ENCODE results near the gene MTHFR.

Gene MTHFR

DNA sequence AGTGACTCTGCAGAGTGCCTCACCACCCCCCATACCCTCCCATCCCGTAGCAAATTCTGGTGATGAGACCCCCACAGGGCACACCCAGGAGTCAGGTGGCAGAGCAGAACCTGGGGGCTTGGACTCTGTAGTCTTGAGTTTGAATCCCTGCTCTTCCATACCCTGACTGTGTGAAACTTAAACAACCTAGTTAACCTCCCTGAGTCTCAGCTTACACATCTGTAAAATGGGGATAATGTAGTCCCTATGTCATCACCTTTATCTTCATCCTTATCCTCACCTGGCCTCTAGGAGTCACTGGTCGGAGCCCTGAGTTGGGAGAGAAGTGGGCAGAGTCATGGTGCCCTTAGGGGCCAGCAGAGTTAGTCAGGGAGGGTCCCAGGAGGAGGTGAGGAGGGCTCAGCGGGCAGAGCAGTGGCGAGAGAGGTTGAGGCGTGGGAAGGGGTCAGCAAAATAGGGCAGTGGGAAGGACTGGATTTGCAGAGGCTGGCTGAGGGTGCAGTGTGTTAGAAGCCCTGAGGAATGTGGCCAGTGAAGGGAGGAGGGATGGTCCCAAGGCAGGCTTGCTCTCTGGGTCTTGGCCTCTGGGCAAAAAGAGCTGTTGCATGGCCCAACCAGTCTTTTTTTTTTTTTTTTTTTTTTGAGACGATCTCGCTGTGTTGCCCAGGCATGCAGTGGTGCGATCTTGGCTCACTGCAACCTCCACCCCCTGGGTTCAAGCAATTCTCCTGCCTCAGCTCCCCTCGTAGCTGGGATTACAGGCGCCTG is 25.2 kb downstream of the MTHFR start:
- DNase-seq: no peak

DNA sequence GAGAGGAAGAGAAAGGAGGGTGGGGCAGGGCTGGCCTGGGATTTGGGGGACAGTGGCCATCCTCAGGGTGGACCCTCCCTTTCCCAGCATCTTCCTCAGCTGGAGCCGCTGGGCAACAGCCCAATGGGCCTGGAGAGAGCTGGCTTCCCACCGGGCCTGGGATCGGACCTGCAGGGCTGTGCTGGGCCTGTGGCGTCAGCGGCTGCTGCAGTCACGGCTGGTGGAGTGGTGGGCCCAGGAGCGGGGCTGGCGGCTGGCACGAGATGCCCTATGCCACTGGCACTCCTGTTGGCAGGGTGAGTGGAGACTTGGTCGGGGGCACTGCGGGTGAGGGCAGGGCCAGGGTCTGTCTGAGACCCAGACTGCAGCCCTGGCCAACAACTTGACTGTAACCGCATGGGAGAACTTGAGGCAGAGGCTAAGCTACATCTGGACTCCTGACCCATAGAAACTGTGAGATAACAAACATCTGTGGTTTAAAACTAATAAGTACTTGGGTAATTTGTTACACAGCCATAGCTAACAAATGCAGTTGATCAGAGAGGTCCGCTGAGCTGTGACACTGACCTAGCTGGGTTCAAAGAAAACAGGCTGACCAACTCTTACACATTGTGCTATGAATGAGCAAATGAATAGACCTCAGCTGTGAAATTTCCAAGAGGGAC is 25.9 kb downstream of the MTHFR start:
- no peak for DNase-seq

DNA sequence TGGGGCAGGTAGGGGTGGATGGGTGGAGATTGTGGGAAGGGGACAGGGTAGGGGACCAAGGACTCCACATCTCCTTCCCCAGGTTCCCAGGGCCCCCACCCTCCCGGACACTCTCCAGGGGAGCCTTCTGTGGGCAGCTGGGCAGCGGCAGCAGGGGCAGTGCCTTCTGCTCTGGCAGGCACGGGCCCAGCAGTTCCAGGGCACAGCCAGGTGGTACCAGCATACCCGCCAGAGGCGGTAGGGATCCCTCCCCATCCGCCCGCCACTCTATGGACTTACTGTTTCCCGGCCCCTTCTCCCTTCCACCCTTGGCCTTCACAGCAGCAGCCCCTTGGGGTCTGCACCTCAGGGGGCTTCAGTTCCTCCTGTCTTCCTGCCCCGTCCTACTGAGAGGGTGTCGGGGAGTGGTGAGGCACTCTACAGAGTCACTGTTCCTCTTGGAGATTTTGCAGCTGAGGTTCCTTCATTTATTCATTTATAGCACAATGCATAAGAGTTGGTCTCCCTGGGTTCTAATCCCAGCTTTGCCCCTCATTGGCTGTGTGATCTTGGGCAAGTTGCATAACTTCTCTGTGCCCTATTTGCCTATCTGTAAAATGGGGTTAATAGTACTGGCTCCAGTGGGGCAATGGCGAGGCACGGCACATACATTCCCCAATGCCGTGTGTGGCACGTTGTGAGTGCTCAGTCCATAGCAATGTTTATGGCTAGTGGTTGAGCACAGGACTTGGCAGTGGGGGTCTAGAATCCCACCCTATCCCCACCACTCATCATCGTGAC is 26.7 kb downstream of the MTHFR start:
- DNase-seq: no peak

DNA sequence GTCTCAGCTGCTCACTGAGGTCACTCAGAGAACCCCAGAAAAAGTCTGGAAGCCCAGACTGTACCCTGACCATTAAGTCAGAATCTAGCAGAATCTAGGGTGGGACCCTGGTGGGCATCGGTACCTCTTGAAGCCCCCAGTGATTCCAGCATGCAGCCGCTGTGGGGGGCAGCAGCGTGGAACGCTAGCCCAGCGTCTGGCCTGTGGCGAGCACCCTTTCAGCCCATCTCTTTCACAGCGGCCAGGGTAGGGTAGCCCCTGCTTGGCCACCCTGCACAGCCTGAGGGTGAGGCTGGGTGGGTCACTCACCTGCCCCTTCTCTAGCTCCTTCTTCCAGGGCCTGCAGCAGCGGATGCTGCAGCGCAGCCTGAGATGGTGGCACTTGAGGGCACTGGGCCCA is 27.4 kb downstream of the MTHFR start:
- no peak for DNase-seq

DNA sequence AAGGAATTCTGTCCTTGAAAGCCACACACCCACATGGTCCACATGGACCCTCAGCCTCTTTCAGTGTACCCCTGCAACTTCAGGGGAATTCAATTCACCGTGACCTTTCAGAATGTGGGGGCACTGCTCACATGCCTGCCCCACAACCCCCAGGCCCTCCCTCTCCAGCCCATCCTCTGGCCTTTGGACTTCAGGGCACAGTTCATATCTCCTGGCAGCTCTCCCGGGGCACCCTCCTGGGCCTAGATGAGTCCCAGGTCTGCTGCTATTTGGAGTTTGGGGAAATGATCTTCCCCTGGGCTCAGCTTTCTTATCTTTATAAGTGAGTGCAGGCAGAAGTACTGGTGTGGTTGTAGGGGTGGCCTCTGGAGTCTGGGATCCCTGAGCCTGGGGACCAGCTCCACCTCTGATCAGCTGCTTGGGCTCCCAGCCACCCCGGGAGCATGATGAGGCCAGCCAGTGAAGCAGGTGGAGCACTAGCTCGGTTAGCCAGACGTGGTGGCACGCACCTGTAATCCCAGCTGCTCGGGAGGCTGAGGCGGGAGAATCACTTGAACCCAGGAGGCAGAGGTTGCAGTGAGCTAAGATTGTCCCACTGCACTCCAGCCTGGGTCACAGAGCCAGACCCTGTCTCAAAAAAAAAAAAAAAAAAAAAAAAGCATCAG is 28.0 kb downstream of the MTHFR start:
- no peak for DNase-seq

DNA sequence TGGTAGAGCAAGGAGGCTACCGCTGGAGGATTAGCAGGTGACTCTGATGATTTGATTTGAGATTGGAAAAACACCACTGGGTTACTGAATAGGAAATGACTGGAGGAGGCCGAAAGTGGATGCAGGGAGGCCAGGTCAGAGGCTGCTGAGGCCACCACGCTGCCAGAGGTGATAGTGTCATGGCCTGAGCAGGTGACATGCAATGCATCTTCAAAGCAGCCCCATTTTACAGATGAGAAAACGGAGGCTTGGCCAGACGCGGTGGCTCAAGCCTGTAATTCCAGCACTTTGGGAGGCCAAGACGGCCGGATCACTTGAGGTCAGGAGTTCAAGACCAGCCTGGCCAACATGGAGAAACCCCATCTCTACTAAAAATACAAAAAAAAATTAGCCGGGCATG is 31.0 kb downstream of the MTHFR start:
- no peak for DNase-seq

DNA sequence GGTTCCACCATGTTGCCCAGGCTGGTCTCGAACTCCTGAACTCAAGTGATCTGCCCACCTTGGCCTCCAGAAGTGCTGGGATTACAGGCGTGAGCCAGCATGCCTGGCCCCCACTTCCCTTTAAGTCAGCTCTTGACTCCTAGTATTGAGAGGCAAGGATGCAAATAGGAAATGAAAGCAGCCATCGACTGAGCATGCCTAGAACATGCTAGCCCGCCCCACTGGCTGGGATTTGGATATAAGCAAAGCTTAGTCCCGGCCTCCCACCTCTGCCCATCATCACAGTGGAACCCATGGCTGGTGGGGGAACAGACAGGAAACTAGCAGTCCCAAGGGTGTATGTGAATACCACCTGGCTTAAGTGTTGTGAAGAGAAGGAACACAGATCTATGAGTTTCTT is 33.3 kb downstream of the MTHFR start:
- peak in 1 of 2 donors; percentile 49 for DNase-seq

DNA sequence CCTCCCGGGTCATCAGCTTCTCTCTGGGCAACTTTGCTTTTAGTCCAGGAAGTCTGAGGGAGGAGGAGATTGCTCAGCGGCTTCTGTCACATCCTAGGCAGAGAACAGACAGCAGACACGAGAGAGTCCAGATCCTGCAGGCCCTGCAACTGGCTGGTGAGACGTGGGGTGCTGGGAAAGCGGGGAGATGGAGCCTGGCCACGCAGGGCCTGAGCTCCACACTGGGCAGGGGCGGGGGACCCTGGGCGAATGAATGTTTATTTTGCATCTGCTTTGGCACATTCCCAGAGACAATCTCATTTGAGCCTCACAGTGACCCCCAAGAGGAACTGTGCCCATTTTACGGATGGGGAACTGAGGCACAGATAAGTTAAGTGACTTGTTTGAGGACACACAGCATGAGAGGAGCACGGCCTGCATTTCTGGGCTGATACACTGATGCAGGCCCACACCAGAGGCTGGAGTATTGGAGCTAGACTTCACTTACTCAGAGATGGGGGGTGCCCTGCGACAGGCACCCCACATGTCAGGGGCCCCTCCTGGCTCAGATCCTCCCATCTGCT is 34.2 kb downstream of the MTHFR start:
- DNase-seq: no peak

DNA sequence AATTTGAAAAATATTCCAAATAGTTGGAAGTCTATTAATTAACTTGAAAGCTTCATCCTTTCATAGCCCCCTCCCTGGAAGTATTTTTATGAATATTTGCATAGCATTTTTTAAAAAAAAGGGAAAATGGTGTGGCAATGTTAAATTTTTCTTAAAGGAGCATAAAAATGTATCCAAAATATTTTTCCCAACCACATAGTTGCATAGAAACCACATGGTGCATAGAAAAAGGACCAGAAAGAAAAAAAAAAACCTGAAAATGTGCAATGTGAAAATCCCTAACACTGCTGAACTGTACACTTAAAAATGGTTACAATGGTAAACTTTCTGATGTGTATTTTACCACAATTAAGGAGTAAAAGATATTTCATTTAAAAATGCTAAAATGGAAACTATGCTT is 35.8 kb downstream of the MTHFR start:
- no peak for DNase-seq

DNA sequence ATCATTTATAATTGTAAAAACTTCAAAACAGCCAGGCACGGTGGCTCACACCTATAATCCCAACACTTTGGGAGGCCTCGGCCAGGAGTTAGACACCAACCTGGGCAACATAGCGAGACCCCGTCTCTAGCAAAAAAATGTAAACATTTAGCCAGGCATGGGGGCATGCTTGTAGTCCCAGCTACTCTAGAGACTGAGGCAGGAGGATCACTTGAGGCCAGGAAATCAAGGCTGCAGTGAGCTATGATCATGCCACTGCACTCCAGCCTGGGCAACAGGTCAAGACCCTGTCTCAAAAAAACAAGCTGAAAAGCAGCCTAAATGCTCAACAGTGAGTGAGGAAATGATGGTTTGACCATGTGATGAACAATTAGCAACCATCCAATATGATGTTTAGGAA is 36.5 kb downstream of the MTHFR start:
- DNase-seq: no peak

DNA sequence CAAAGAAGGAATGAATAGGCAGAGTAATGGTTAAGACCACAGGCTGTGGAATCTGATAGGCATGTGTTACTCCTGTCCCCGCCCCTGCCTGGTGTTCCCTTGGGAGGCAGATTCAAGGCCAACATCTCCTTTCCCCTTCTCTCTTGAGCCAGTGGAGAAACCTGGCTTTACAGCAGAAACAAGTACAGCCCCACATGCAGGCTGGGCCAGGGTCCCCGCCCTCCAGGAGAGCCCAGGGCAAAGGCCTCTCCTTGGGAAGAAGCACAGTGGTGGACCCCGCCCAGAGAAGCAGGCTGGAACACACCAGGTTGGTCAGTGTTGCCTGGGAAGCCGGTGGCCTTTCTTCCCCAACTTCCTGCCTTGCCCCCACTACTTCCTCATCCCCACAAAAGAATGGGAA is 36.9 kb downstream of the MTHFR start:
- no peak for DNase-seq

DNA sequence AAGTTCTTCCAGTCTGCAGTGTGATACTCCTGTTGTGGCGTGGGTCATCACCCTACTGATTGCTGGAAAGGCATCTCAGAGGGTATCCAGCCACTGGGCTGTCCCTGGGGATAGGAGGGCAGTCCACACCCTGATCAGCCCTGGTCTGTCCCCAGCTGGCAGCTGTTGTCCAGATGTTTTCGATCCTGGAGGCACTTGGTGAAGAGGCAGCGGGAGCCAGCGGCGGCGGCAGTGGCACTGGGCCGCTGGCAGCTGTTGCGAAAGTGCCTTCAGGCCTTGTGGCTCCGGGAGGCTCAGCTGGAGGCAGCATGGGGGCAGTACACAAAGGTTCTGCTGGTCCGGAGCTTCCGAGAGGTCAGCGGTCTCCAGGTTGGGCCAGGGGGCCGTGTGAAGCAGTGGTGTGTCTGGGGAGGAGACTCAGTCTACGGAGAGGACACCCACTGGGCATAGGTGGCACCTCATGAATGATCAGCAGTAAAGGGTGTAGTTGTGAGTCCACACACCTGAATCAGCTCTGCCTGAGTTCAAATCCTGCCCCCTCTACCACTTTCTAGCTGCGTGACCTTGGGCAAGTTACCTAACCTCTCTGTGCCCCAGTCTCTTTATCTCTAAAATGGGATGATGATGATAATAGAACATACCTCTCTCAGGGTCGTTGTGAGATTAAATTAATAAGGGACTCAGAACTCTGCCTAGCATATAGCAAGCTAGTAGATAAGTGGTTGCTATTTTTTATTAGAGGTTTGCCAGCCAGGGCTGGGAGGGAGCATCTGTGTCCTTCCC is 37.7 kb downstream of the MTHFR start:
- no peak for DNase-seq

DNA sequence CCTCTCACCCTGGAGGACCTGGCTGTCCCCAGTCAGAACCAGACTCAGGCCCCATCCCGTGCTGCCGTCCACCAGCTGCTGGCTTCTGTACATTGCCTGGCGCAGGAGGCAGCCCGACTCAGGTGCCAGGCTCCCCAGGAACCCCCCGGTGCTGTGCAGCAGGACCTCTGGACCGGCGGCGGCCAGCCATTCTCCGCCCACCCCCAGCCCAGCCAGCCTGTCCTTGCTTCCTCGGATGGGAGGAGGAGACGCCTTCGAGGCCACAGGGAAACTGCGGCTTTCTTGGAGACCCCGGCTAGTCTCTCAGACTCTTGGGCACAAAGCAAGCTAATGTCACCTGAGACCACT is 39.4 kb downstream of the MTHFR start:
- no peak for DNase-seq

DNA sequence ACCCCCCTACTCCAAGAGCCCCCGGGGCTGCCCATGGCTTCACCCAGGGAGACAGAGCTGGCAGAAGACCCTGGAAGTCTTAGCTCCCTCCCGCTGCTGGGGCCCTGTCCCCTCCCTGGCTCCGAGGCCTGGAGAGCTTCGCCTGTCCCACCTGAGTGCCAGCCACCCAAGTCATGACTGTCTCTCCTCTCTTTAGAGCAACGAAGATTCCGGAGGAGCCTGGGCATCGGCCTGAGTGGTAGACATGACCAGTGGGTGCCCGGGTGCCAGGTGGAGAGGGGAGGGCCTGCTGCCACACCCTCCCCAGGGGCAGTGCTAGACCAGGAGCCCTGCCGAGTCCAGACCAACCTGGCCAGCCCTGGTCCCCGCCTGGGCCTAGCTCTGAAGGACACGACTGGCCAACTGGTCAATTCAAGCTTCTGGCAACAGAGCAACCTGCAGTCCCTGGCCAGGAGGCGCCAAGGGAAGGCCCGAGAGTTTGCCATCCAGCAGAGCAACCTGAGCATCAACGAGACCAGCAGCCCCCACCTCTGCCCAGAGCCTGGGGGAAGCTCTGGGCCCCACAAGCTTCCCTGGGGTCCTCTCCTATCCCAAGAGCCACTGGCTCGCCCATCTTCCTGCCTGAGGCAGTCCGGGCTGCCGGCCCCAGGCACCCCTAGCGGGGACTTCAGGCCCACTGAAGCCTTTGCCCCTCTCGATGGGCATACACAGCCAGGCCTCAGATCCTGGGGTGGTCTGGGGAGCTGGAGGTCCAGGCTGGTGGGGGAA is 39.9 kb downstream of the MTHFR start:
- DNase-seq: no peak

DNA sequence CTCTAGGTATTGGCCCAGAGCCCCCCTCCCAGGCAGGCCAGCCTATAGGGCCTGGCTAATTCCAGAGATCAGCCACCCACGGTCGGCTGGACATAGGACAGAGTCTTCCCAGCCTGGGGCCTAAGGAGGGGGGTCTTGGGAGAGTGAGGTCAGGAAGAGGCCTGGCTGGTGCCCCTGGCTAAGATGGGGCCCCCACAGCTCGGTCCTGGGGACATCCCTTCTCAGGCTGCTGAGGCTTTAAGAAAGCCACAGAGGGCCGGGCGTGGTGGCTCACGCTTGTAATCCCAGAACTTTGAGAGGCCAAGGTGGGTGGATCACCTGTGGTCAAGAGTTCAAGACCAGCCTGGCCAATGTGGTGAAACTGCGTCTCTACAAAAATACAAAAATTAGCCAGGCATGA is 41.2 kb downstream of the MTHFR start:
- DNase-seq: no peak

DNA sequence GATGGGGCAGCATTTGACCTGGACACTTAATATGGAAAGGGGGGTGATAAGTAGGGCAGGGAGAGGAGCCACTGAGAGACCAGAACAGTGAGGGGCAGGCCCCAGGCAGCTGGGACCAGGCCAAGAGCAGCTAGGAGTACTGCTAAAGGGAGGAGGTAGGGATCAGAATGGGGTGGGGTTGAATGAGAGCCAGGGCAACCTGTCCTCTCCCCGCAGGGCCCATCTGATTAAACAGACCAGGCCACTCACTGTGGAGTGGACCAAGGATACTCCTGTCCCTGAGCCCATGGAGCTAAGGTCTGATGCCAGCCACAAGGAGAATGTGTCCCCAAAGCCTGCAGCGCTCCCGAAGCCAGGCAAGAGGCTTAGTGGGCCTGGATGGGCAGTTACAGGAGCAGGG is 41.6 kb downstream of the MTHFR start:
- no peak for DNase-seq

DNA sequence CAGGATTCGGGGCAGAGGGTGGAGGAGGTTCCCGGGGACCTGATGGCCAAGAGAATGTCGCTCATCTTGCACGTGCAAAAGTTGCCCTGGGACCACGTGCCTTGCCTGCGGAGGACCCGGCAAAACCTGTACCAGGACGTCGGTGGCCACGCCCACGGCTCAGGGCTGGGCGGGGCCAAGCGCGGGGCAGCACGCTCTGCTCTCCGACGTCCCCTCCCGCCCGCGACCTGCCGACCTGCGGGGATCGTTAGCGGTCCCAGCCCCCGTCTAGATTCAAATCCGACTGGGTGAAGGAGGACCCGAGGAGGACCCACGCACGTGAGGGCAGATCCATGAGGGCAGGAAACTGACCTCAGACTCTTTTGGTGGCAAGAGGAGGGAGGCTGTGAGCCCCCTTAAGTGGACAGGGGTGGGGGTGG is 43.8 kb downstream of the MTHFR start, which contains the start of gene C1orf167:
C1orf167 (plus strand) TSS at position 206 of the 419 bp plus-strand sequence. CDS start 2,208 bp downstream, outside the sequence.
- DNase-seq: no peak

DNA sequence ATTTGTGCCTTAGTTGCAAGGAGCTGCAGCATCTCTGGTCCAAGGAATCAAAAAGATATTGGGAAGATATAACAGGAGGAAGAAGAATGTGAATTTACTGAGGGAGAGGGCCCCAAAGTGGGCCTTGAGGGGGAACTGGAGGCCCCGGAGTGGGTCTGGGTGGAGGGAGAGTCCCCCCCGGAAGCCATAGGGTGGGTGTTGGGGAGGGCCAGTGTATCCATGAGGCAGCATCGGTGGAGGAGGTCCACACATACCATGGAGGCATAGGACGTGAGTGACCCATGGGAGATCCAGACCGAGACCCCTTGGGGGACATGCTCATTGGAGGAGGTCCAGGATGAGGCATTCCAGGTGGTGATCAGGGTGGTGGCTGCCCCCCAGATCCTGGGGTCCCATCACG is 44.5 kb downstream of the MTHFR start:
- DNase-seq: no peak

DNA sequence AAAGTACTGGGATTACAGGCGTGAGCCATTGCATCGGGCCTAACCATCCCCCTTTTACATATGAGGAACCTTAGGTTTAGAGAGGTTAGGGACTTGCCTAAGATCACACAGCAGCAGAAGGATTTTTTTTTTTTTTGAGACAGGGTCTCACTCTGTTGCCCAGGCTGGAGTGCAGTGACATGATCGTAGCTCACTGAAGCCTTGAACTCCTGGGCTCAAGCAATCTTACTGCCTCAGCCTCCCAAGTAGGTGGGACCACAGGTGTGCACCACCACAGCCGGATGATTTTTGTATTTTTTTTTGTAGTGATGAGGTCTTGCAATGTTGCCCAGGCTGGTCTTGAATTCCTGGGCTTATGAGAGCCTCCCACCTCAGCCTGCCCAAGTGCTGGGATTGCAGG is 46.0 kb downstream of the MTHFR start:
- no peak for DNase-seq

DNA sequence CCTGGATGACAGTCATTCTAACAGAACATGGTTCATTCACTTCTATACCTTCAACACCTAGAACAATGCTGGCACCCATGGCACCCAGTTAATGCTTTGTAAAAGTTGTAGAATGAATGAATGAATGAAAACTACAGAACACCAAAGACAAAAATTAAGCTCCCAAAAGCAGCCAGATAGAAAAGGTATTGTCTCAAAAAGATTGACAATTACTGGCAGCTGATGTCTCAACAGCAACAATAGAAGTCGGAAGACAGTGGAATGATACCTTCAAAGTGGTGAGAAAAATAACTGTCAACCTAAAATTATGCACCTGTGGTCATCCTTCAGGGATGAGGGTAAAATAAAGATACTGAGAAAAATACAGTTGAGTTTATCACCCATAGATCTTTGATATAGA is 48.7 kb downstream of the MTHFR start:
- no peak for DNase-seq

DNA sequence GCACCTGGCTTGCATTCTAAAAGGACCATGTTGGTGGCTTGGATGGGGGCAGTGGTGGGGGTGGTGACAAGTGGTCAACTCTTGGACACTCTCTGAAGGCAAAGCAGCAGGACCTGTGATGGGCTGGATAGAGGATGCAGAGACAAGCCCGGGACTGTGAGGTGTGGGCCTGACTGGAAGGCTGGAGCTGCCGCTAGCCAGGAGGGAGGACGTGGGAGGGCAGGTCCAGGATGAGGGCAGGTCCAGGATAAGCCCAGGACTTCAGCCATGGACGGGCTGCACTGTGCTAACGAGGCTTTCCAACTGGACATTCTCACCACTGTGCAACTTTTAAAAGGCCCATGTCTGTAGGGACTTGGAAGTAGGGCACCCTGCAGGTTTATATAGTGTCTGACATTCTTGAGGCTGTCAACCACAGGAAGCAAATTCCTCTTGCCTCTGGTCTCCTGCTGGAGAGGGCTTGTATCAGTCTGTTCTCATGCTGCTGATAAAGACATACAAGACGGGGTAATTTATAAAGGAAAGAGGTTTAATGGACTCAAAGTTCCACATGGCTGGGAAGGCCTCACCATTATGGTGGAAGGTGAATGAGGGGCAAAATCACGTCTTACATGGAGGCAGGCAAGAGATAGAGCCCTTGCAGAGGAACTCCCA is 52.1 kb downstream of the MTHFR start:
- no peak for DNase-seq
